Effector CD8-positive, alpha-beta T cell (primary cell): ENCODE results near the gene GNL3L.
"Not testable (repeated sequence)": the region's sequence is repeated elsewhere in the genome, so short reads cannot be mapped to it uniquely, and the experiment has no call there.

Source experiments
- DNase-seq: peaks from one replicate; lab custom pipeline; 2025; lab: John Stamatoyannopoulos, UW
- total RNA-seq, 4 experiments: gene quantifications; one replicate each; lab custom pipeline; 2026; lab: John Stamatoyannopoulos, UW

GNL3L gene
- total RNA-seq: 57.4 to 96.9 (median 87.4) reads per million in 4 experiments

GRCh38 chrX:54529552-54530356 is at the start of gene GNL3L:
GNL3L (plus strand) TSS chrX:54530219; CDS start chrX:54532567, 2,348 bp downstream.
- DNase-seq: peak; percentile 83

GRCh38 chrX:54482839-54483593 is 47.0 kb upstream of the GNL3L start:
- no peak for DNase-seq

- DNase-seq: no peak
These were observed 46.1 kb upstream of the GNL3L start for GRCh38 chrX:54483946-54484345.

- DNase-seq: no peak
These were observed 45.4 kb upstream of the GNL3L start for GRCh38 chrX:54484666-54485065.

- not testable (repeated sequence) for DNase-seq
These were observed 40.2 kb upstream of the GNL3L start for GRCh38 chrX:54489819-54490218.

- DNase-seq: no peak
These were observed 37.7 kb upstream of the GNL3L start for GRCh38 chrX:54492340-54492739.

- no peak for DNase-seq
These were observed 35.6 kb upstream of the GNL3L start for GRCh38 chrX:54494166-54494988.

GRCh38 chrX:54494989-54495813 is 34.8 kb upstream of the GNL3L start:
- DNase-seq: no peak

GRCh38 chrX:54495814-54496516 is 34.1 kb upstream of the GNL3L start, which contains the start of gene FGD1:
FGD1 (minus strand) TSS chrX:54496234; CDS start chrX:54495432, 802 bp downstream.
- peak; percentile 1 for DNase-seq

GRCh38 chrX:54496517-54496852 is 33.5 kb upstream of the GNL3L start:
- no peak for DNase-seq

- no peak for DNase-seq
These were observed 33.1 kb upstream of the GNL3L start for GRCh38 chrX:54496936-54497335.

GRCh38 chrX:54509400-54509799 is 20.6 kb upstream of the GNL3L start:
- no peak for DNase-seq

GRCh38 chrX:54529151-54529550 is 868 bp upstream of the GNL3L start:
- no peak for DNase-seq

- DNase-seq: no peak
These were observed 410 bp downstream of the GNL3L start for GRCh38 chrX:54530357-54530900.

GRCh38 chrX:54534271-54534670 is 4.3 kb downstream of the GNL3L start:
- DNase-seq: no peak

- DNase-seq: no peak
These were observed 10.3 kb downstream of the GNL3L start for GRCh38 chrX:54540289-54540688.

GRCh38 chrX:54542239-54542638 is 12.2 kb downstream of the GNL3L start:
- DNase-seq: not testable (repeated sequence)

GRCh38 chrX:54550821-54551220 is 20.8 kb downstream of the GNL3L start:
- DNase-seq: no peak

- DNase-seq: no peak
These were observed 21.8 kb downstream of the GNL3L start for GRCh38 chrX:54551801-54552200.

GRCh38 chrX:54555006-54555405 is 25.0 kb downstream of the GNL3L start:
- not testable (repeated sequence) for DNase-seq
